IgD-negative memory B cell (primary cell): Measurements from ENCODE around the gene RAB6D. TPM values are rescaled to one million over a fixed set of nuclear protein-coding genes. Genes with fewer than 3 reads are reported as not detected.
"Not testable (repeated sequence)": the region's sequence is repeated elsewhere in the genome, so short reads cannot be mapped to it uniquely, and the experiment has no call there.

Source experiments
- H3K27ac Mint-ChIP-seq, 3 donors: one replicate each; pipeline ENCODE4 v1.8.0; 2020 to 2022; ENCODE audit warnings: mild to moderate bottlenecking in 3 of 3, mixed read lengths in 3 of 3, moderate library complexity in 1 of 3
- H3K27me3 Mint-ChIP-seq: one replicate; pipeline ENCODE4 v1.8.0; 2021; ENCODE audit warnings: mixed read lengths
- H3K36me3 Mint-ChIP-seq: one replicate; pipeline ENCODE4 v1.8.0; 2020; ENCODE audit warnings: mild to moderate bottlenecking, mixed read lengths
- H3K4me1 Mint-ChIP-seq, 3 donors: one replicate each; pipeline ENCODE4 v1.8.0; 2020 to 2022; ENCODE audit warnings: mixed read lengths in 3 of 3, mild to moderate bottlenecking in 1 of 3
- H3K4me3 Mint-ChIP-seq, 4 donors: one replicate each; pipeline ENCODE4 v1.8.0; 2020 to 2022; ENCODE audit warnings: mild to moderate bottlenecking in 4 of 4, mixed read lengths in 4 of 4, moderate library complexity in 3 of 4
- H3K9me3 Mint-ChIP-seq, 3 donors: one replicate each; pipeline ENCODE4 v1.8.0; 2020 to 2021; ENCODE audit warnings: mixed read lengths in 3 of 3, mild to moderate bottlenecking in 1 of 3
- polyA plus RNA-seq: library from polyadenylated mRNA; unstranded; fragments of 300-500 nt; fragmentation: Illumina TruSeq; gene quantifications from one replicate; pipeline ENCODE4 v1.2.3, GENCODE V29; 2021

The RAB6D gene
- polyA plus RNA-seq, 1 donor from 2014 or later: not detected

DNA sequence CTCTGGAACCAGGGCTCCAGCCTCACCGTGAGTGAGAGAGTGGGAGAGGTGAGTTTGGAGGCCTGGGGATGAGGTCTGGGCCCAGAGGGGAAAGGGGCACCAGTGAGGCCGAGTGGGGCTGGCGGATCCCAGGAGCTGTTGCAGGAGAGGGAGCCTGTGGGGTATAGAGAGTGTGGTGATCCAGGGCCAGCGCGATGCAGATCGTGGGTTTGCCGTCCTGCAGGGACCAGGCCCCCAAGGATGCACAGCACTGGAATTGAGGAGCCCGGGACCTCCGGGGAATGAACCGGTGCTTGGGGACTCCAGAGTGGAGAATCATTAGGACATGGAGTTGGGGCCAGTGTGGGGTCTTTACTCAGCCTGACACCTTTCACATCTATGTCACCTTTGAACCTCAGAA lies 25.7 kb upstream of the RAB6D start:
- Mint-ChIP-seq H3K4me3 (no peak overlapping the region), H3K4me1 (peaks cover 0 to 2% (median 0%) of the 10 kb centered on the region in 3 donors), H3K27ac (no peak overlapping the region), H3K9me3 (no peaks in the 10 kb centered on the region), H3K27me3 (no peaks in the 10 kb centered on the region), H3K36me3 (peaks cover 2% of the 10 kb centered on the region)

DNA sequence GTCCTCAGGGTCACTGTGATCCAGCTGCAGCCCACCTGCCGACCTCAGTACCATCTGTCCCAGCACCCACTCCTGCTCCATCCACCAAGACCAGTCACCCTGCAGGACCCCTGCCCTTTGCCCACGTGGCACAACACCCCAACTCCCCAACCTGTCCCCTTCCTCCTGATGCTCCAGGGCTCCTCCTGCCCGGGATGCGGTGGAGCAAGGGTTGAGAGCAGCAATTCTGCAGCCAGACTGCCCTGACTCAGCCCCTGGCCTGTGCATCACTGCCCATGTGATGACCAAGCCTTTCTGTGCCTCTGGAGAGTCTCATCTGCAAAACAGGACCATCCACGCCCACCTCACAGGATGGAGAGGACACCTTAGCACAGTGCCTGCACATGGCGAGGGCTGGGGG lies 24.9 kb upstream of the RAB6D start:
- H3K4me3 Mint-ChIP-seq, H3K27me3 Mint-ChIP-seq, H3K36me3 Mint-ChIP-seq, H3K4me1 Mint-ChIP-seq, H3K9me3 Mint-ChIP-seq, H3K27ac Mint-ChIP-seq: not testable (repeated sequence)

DNA sequence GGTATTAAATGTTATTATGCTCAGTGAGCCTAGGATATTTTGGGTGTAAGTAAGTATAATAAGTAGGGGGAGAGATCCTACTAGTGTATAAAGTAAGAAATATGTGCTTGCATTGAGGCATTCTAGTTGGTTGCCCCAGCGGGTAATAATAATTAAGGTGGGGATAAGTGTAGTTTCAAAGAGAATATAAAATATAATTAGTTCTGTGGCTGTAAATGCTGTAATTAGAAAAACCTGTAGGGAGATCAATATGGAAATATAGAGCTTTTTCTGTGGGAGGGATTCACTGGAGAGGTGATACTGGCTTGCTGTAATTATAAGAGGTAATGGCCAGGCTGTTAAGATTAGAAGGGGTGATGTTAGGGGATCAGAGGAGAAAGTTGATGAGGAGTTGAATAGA lies 9.1 kb upstream of the RAB6D start:
- H3K27me3 Mint-ChIP-seq, H3K4me1 Mint-ChIP-seq, H3K9me3 Mint-ChIP-seq, H3K27ac Mint-ChIP-seq, H3K36me3 Mint-ChIP-seq, H3K4me3 Mint-ChIP-seq: not testable (repeated sequence)

DNA sequence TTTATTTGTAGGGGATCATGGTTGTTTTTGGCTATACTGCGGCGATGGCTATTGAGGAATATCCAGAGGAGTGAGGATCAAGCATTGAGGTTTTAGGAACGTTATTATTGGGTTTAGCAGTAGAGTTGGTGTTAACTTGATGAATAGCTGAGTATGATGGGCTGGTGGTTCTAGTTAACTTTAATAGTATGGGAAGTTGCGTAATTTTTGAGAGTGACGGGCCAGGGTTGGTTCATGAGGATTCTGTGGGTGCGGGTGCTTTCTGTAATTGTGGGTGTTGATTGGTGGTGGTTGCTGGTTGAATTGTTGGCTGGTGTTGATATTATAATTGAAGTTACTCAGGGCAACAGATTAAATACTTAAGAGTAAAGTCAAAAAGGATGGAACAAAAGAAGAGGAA lies 6.0 kb upstream of the RAB6D start:
- Mint-ChIP-seq H3K9me3 (no peaks in the 10 kb centered on the region), H3K36me3 (no peaks in the 10 kb centered on the region), H3K4me3 (no peak overlapping the region), H3K27ac (no peak overlapping the region), H3K27me3 (peaks cover 15% of the 10 kb centered on the region), H3K4me1 (peaks cover 0 to 4% (median 0%) of the 10 kb centered on the region in 3 donors)

DNA sequence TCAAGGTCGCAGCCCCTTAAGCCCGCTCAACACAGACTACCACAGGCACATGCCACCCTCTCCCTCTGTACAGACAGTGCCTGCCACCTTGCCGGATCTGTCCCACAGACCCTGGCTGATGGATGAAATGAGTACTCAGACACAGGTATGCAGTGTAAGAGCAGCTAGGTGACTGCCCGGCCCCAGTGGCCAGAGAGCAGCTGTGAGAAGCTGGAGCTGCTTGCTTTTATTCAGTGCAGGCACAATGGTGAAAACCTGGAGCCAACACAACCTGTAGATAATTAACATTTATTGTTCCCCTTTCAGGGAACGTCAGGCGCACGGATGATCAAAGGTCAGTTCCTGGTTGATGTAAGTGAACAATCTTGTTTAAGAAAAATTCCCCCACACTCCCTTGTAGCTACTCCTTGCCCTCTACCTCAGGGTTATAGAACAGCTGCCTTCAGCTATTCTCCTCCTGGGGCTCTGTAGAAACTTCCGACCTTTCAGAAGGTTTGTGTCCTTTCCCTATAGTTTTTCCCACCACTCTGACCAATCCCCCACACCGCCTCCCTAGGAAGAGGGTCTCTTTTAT lies 4.6 kb upstream of the RAB6D start:
- H3K27ac Mint-ChIP-seq, H3K4me1 Mint-ChIP-seq, H3K36me3 Mint-ChIP-seq, H3K9me3 Mint-ChIP-seq, H3K4me3 Mint-ChIP-seq: not testable (repeated sequence)
- peaks cover 19% of the 10 kb centered on the region for H3K27me3 Mint-ChIP-seq

DNA sequence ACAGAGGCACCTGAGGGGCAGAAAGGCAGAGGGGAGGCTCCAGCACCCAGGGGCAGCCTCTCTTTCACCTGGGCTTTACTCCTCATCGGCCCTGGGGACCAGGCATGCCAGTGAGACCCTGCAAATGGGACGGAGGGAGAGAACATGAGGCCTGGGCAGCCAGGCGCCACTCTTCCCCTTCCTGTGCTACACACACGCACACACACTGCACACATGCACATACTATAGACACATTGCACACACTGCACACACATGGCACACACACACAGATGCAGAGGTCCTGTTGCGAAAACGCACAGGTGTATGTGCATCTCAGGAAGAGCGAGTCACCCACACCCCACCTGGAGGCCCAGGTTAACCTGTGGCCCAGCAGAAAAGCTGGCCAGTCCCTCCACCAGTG lies 3.4 kb upstream of the RAB6D start:
- H3K27me3 Mint-ChIP-seq: peaks cover 20% of the 10 kb centered on the region
- peaks cover 0 to 1% (median 0%) of the 10 kb centered on the region in 3 donors for H3K9me3 Mint-ChIP-seq
- no peak overlapping the region for H3K4me3 Mint-ChIP-seq
- no peaks in the 10 kb centered on the region for H3K36me3 Mint-ChIP-seq
- no peak overlapping the region for H3K27ac Mint-ChIP-seq
- peaks cover 5 to 11% (median 7%) of the 10 kb centered on the region in 3 donors for H3K4me1 Mint-ChIP-seq

DNA sequence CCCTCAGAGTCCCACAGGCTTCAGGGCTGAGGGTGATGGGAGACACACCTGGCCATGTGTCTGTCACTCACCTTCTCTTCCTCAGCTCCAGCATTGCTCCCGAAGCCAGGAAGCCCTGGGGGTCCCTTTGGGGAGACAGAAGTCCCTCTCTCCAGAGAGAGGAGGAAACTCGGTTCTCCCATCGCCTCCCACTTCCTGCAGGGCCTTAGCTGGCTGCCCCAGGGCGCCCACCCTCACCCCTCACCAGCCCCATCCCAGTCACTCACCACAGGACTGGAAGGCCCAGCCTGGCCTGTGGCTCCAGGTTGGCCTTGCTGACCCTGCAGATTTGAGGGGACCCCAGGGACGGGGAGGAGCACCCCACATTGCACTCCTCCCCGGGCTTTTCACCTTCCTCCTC lies 2.7 kb upstream of the RAB6D start:
- H3K4me1 Mint-ChIP-seq: peaks cover 5 to 11% (median 7%) of the 10 kb centered on the region in 3 donors
- peaks cover 0 to 1% (median 0%) of the 10 kb centered on the region in 3 donors for H3K9me3 Mint-ChIP-seq
- H3K27ac Mint-ChIP-seq: no peak overlapping the region
- peaks cover 23% of the 10 kb centered on the region for H3K27me3 Mint-ChIP-seq
- H3K36me3 Mint-ChIP-seq: no peaks in the 10 kb centered on the region
- no peak overlapping the region for H3K4me3 Mint-ChIP-seq

DNA sequence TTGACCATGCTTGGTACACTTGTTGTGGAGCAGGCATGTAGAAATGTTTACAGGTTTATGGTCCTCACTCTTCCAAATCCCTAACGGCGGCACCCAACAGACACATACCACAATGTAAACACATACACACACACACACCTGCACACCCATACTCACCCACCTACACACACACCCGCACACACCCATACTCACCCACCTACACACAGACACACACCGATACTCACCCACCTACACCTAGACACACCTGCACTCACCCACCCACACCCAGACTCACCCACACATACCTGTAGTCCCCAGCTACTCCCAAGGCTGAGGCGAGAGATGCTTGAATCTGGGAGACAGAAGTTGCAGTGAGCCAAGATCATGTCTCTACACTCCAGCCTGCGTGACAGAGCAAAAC lies 1.5 kb upstream of the RAB6D start:
- Mint-ChIP-seq H3K27ac (no peak overlapping the region), H3K36me3 (no peaks in the 10 kb centered on the region), H3K4me1 (peaks cover 5 to 11% (median 7%) of the 10 kb centered on the region in 3 donors), H3K9me3 (peaks cover 0 to 1% (median 0%) of the 10 kb centered on the region in 3 donors), H3K4me3 (peak overlapping the region in 2 of 4 donors; percentile 74 to 84), H3K27me3 (peaks cover 23% of the 10 kb centered on the region)

DNA sequence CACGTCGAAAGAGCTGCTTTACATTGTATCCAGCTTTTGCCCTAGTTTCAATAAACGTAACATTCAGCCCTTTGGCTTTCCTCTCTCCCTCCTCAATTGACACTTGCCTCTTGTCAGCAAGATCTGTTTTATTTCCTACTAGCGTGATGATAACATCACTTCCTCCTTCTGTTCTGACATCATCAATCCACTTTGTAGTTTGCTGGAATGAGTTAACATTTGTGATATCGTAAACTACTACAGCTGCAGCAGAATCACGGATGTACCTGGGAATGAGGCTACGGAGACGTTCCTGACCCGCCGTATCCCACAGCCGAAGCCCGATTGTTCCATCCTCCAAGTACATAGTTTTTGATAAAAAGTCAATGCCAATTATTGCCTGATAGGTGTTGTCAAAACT lies 755 bp downstream of the RAB6D start:
- peaks cover 5 to 11% (median 7%) of the 10 kb centered on the region in 3 donors for H3K4me1 Mint-ChIP-seq
- H3K9me3 Mint-ChIP-seq, H3K27ac Mint-ChIP-seq, H3K36me3 Mint-ChIP-seq: not testable (repeated sequence)
- peak overlapping the region in 1 of 4 donors; percentile 60 for H3K4me3 Mint-ChIP-seq
- H3K27me3 Mint-ChIP-seq: peaks cover 23% of the 10 kb centered on the region

DNA sequence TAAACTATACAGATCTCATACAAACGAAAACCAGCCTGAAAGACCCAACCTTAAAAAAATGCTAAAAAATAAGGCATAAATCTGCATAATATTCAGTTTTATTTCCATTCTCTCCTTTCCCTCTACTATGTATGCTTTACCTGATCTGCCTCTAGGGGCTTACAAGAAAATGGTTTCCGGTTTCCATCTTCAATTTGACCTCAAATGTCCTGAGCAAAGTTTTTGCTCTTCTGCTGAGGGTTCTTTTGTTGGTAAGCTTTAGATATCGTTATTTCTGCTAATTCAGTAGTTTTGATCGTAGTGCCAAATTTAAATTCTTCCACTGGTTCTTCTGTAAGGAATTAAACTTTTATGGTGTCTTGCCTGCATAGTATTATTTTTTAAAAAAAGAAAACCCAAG lies 2.2 kb downstream of the RAB6D start:
- H3K27ac Mint-ChIP-seq, H3K9me3 Mint-ChIP-seq, H3K36me3 Mint-ChIP-seq, H3K4me3 Mint-ChIP-seq: not testable (repeated sequence)
- peaks cover 16% of the 10 kb centered on the region for H3K27me3 Mint-ChIP-seq
- H3K4me1 Mint-ChIP-seq: peaks cover 5 to 11% (median 7%) of the 10 kb centered on the region in 3 donors

DNA sequence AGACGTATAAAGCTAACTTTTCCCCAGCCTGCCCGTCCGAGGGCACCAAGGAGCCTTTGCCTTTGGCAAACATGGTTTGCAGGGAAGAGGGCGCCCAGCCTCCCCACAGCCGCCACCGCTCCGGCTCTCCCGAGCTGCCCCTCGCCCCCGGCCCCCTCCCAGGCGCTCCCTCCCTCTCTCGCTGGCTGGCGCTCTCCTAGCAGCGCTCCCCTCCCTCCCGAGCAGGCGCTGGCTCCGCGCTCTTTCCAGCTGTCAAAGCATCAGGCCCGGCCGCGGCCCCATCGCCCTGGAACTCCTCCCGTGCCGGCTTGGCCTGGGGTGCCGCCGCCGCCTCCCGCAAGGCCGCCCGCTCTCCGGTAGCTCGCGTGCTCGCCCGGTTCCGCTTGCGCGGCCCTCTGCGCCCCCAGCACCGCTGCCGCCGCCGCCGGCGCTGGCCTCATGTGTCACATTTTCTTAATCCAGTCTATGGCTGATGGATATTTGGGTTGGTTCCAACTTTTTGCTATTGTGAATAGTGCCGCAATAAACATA lies 10.7 kb downstream of the RAB6D start:
- not testable (repeated sequence) for H3K36me3 Mint-ChIP-seq, H3K27ac Mint-ChIP-seq, H3K9me3 Mint-ChIP-seq, H3K4me3 Mint-ChIP-seq, H3K4me1 Mint-ChIP-seq
- H3K27me3 Mint-ChIP-seq: peaks cover 16% of the 10 kb centered on the region

DNA sequence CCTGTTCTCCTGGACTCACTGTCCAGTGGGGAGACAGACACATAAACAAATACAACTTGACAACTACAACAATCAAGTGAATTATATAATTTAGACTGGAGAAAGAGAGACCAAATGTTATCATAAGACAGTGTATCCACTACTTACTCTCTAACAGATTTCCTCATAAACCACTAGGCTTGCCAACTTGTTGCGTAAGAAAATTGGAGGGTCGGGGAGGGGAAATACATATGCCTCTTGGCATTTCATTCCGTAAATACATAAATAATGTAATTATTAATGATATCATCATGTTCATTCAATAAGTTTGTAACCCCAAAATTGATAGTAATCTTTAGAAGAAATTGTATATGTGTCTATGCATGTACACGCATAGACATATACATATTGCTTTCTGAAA lies 14.9 kb downstream of the RAB6D start:
- Mint-ChIP-seq H3K27ac (no peak overlapping the region), H3K36me3 (no peaks in the 10 kb centered on the region), H3K9me3 (peaks cover 0 to 12% (median 0%) of the 10 kb centered on the region in 3 donors), H3K4me1 (no peaks in the 10 kb centered on the region), H3K4me3 (no peak overlapping the region), H3K27me3 (peaks cover 10% of the 10 kb centered on the region)

DNA sequence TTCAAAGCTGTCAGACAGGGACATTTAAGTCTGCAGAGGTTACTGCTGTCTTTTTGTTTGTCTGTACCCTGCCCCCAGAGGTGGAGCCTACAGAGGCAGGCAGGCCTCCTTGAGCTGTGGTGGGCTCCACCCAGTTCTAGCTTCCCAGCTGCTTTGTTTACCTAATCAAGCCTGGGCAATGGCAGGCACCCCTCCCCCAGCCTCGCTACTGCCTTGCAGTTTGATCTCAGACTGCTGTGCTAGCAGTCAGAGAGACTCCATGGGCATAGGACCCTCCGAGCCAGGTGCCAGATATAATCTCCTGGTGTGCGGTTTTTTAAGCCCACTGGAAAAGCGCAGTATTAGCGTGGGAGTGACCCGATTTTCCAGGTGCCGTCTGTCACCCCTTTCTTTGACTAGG lies 16.9 kb downstream of the RAB6D start:
- H3K4me3 Mint-ChIP-seq, H3K36me3 Mint-ChIP-seq, H3K27me3 Mint-ChIP-seq, H3K27ac Mint-ChIP-seq, H3K4me1 Mint-ChIP-seq: not testable (repeated sequence)
- H3K9me3 Mint-ChIP-seq: peaks cover 0 to 12% (median 0%) of the 10 kb centered on the region in 3 donors

DNA sequence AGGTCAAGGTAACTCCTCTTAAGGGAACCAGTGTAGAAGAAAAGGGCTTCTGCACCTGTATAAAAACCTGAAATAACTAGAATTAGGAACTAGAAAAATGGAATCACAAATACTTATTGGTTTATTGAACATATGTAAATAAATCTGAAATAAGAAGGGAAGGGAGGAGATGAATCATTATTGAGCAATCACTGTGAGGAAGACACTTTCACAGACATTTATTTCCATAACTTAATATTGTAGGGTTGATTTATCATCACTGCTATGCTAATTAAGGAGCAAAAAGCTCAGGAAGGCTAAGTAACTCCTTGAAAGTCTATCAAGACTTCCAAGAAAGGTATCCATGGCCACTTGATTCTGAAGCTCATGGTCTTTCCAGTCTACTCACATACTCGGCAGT lies 24.7 kb downstream of the RAB6D start:
- not testable (repeated sequence) for H3K36me3 Mint-ChIP-seq, H3K4me1 Mint-ChIP-seq, H3K9me3 Mint-ChIP-seq, H3K4me3 Mint-ChIP-seq, H3K27ac Mint-ChIP-seq
- H3K27me3 Mint-ChIP-seq: peaks cover 14% of the 10 kb centered on the region

DNA sequence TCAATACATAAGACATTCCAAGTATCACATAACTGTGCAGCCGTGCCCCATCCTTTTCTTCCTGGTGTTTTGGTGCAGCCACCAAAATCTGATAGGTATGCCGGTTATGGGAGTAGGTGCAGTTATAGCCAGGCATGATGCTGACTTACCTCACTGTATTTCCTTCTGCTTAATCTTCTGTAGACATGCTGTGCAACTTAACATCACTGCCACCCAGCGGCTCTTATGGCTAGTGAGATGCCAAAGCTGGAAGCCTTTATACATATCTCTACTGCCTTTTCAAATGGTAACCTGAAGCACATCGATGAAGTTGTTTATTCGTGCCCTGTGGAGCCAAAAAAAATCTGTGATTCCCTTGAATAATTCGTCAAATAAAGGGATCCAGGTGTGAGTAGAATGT lies 28.6 kb downstream of the RAB6D start:
- not testable (repeated sequence) for H3K36me3 Mint-ChIP-seq, H3K4me3 Mint-ChIP-seq, H3K4me1 Mint-ChIP-seq, H3K27ac Mint-ChIP-seq, H3K9me3 Mint-ChIP-seq
- peaks cover 15% of the 10 kb centered on the region for H3K27me3 Mint-ChIP-seq

DNA sequence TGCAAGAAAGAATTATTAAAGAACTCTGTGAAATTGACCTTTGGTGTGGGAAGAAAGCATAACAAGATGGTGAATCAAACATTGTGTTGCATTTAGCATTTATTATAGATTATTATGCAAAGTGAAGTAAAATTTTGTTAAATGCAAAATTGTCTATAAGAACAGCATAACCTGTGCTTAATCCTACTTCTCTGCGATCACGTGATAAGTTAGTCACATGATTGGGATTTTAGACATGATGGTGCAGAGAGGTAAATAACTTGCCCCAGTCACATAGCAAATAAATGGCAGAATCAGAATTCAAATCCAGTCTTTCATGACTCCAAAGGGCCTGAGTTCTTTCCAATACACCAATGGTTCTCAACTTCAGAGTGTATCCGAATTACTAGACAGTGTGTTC lies 31.3 kb downstream of the RAB6D start:
- H3K27me3 Mint-ChIP-seq, H3K27ac Mint-ChIP-seq, H3K36me3 Mint-ChIP-seq, H3K9me3 Mint-ChIP-seq, H3K4me1 Mint-ChIP-seq, H3K4me3 Mint-ChIP-seq: not testable (repeated sequence)

DNA sequence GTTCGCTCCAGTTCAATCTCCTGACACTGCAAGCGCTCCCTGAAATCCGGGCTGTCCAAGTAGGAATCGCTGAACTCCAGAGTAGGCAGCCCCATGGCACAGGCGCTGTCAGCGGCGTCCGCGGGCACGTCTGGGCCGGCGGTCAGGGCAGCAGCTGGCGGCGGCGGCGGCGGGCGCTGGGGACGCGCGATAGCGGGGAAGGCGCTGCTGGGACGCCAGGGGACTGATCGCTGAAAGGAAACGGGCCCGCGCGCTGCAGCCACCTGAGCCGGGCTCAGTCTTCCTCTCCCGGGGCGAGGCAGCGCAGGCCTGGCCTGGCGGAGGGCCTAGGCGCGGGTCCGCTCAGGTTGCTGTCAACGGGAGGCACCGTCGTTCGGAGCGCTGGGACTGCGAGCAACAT lies 33.0 kb downstream of the RAB6D start:
- not testable (repeated sequence) for H3K36me3 Mint-ChIP-seq, H3K9me3 Mint-ChIP-seq, H3K4me3 Mint-ChIP-seq, H3K27me3 Mint-ChIP-seq, H3K4me1 Mint-ChIP-seq, H3K27ac Mint-ChIP-seq
